HG03469 (cell line): ENCODE measurements around the gene FHOD3.

Experiments used
- ATAC-seq: cut with Tn5 transposase; IDR thresholded peaks from one replicate; pipeline ENCODE4 v1.9.1; 2021; ENCODE audit warnings: mild to moderate bottlenecking, moderate library complexity, moderate number of reproducible peaks; ENCODE audit not compliant: unreplicated experiment

The FHOD3 gene

DNA sequence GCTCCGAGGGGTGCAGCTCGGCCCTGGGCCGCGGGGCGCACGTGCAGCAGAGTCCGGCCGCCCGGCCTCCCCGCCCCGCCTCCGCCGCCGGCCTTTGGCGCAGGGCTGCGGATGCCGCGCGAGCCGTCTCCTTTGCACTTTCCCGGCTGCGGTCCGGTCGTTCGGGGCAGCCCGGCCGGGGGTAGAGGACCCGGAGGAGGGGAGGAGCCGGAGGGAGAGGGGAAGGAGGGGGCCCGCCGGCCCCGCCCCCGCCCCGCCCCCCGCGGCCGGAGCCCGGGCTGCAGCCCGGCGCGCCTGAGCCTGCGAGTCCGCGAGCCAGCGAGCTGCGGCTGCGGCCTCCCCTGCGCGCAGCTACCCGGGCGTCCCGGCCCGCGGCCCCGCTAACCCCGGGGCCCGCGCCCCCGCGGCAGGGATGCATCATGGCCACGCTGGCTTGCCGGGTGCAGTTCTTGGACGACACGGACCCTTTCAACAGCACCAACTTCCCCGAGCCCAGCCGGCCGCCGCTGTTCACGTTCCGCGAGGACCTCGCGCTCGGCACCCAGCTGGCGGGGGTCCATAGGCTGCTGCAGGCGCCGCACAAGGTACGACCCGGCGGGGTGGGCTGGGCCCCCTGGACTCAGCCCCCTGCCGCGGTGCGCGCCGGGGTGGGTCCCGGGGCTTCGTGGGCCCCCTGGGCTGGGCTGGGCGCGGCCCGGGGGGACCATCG, at the start of gene FHOD3:
Gene FHOD3 (plus strand): TSS at position 297 of the 709 bp plus-strand sequence. CDS start 123 bp downstream, at position 420.
- ATAC-seq: no peak

- no peak for ATAC-seq
These were observed 48.1 kb upstream of the FHOD3 start for GRCh38 chr18:36249392-36249791.

GRCh38 chr18:36250827-36251226, 46.7 kb upstream of the FHOD3 start:
- ATAC-seq: no peak

GRCh38 chr18:36255072-36255698, 42.3 kb upstream of the FHOD3 start:
- no peak for ATAC-seq

DNA sequence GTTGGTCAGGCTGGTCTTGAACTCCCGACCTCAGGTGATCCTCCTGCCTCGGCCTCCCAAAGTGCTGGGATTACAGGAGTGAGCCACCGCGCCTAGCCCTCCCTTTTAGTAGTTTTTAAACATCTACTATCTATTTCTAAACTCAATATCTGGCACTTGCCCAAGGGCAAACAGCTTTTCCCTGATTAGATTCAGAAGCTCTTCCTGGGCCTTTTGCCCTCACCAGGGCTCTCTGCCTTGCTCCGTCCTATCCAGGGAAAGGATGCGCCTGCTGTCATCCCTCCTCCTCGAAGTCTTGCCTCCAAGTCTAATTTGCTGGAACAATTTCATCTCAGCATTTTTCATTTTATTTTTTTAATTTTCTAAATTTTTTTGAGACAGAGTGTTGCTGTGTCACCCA, 41.4 kb upstream of the FHOD3 start:
- no peak for ATAC-seq

DNA sequence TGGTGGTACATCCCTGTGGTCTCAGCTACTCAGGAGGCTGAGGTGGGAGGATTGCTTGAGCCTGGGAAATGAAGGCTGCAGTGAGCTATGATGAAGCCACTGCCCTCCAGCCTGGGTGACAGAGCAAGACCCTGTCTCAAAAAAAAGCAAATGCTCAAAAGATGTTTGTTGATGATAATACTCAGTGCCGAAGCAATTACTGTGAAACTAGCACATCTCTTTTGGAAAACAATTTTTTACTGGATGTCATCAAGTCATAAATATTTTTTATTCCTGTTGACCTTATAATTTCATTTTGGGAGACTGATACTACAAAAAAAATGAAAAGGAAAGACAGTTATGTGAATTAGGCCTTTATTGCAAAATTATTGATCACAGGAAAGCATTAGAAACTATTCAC, 34.5 kb upstream of the FHOD3 start:
- ATAC-seq: no peak

DNA sequence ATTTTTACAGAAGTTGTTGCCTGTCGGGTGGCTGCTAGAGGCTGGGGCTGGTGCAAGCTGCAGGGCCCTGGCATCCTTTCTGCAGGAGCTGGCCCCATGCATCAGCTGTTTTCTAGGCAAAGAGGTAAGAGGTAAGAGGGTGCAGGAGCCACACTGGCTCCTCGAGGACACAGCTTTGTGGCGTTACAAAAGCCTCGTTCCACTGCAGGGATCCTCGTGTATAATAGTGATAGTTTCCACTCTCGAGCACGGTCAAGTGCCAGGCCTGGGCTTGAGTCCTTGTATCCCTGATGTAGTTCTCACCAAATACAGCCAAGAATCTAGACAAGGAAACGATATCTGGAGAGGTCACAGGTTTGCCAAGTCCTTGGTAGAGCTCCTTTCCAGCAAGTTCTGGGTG, 33.2 kb upstream of the FHOD3 start:
- no peak for ATAC-seq

GRCh38 chr18:36265015-36265414, 32.5 kb upstream of the FHOD3 start:
- ATAC-seq: no peak

- ATAC-seq: no peak
These were observed 28.4 kb upstream of the FHOD3 start for GRCh38 chr18:36269157-36269556.

DNA sequence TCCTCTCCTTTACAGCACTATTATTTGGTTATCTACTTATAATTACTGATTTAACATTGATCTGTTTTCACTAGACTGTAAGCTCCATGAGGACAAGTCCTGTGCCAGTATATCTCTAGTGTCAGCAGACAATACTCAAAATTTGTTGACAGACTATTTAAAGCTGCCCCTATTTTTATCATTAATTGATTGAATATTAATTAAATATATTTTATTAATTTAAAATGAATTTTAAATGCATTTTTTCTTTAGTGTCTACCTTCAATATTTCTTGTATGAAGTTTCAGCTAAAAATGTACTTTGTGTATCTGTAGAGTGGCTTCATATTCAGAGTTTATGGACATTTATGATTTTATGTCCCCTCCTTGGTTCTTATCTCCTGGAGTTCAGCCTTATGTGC, 26.4 kb upstream of the FHOD3 start:
- ATAC-seq: no peak

- ATAC-seq: no peak
These were observed 24.2 kb upstream of the FHOD3 start for GRCh38 chr18:36273347-36273746.

DNA sequence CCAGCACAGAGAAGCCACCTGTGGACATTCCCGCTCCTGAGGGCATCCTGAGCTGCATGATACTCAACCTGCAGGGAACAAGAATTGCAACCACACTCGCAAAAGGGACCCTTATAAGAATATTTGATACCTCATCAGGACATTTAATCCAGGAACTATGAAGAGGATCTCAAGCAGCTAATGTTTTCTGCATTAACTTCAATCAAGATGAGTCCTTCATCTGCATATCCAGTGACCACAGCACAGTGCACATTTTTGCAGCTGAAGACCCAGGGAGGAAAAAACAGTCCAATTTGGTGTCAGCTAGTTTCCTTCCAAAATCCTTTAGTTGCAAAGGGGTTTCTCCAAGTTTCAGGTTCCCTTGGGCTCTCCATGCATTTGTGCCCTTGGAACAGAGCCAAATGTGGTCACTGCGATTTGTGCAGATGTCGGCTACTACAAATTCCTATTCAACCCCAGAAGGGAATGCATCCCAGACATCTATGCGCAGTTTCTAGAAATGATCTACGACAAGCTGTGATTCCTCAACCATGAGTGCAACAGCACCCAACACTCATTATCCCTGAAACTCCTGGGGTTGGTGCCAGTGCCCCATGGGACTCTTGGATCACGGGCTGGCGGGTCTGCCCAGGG, 23.3 kb upstream of the FHOD3 start:
- no peak for ATAC-seq

DNA sequence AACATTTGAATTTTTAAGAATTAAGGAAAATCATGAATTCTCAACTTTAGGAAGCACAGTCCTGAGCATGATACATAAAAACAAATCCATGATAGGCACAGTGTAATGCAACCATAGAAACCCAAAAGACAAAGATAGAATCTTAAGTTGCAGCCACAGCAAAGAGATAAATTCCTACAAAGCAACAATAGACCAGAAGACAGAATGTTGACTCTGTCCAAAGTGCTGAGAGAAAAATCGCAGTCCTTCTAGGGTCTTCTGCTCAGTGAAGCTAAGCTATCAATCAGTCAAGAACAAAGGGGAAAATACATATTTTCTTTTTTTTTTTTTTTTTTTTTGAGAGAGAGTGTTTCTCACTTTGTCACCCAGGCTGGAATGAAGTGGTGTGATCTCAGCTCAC, 22.0 kb upstream of the FHOD3 start:
- no peak for ATAC-seq

- no peak for ATAC-seq
These were observed 18.5 kb upstream of the FHOD3 start for GRCh38 chr18:36279001-36279400.

- no peak for ATAC-seq
These were observed 15.6 kb upstream of the FHOD3 start for GRCh38 chr18:36281936-36282335.

DNA sequence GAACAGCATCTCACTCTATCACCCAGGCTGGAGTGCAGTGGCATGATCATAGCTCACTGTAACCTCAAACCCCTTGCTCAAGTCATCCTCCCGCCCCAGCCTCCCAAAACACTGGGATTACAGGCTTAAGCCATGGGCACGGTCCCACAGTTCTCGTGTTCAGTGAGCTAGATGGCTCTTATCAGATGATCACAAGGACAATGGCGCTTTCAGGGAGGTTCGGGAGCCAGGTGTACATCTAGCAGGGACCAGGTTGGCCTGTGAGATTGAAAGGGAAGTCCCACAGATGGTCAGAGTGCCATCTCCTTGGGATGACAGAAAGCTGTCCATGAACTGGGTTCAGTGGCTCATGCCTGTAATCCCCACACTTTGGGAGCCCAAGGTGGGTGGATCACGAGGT, 14.1 kb upstream of the FHOD3 start:
- no peak for ATAC-seq

GRCh38 chr18:36284268-36284667, 13.2 kb upstream of the FHOD3 start:
- ATAC-seq: no peak

GRCh38 chr18:36284671-36285295, 12.7 kb upstream of the FHOD3 start:
- ATAC-seq: no peak

- ATAC-seq: no peak
These were observed 9.9 kb upstream of the FHOD3 start for GRCh38 chr18:36287653-36288052.

DNA sequence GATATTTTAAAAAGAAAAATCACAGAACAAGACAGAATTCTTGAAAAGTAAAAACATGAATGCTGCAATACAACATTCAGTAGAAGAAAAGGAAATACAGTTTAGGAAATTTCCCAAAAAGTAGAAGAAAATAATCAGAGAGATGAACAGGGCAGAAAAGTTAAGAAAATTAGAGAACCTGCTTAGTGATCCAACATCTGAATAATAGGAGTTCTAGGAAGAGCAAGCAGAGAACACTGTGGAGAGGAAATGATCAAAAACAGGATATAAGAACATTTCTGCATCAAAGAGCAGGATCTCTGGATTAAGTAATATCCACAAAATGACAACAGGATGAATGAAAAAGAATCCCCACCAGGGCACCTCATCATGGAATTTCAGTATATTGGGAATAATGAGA, 8.8 kb upstream of the FHOD3 start:
- no peak for ATAC-seq

GRCh38 chr18:36294031-36294430, 3.5 kb upstream of the FHOD3 start:
- no peak for ATAC-seq

DNA sequence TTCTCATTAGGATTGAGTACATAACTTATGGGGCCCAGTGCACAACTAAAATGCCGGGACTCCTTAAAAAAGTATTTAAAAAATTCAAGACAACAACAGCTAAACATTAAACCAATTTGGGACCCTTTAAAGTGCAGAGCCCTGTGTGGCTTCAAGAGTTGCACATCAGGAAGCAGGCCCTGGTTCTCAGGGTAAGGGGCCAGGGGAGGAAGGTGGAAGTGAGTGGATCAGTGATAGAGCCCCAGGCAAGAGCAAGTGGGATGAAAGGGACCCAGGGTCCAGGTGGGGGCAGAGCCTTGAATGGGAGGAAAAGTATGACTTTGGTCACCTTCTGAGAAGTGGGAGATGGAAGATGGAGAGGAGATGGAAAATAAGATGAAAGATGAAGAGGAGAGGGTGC, 2.3 kb upstream of the FHOD3 start:
- ATAC-seq: no peak
